Cardiac fibroblast (primary cell): Measurements from ENCODE around the gene MCTP2.

ENCODE experiments used
- DNase-seq, 2 donors: peaks; one replicate each; pipeline versions ENCODE4 v3.0.0 to v3.0.0-alpha.2; 2010; ENCODE audit warnings: low read depth in 2 of 2
- H3K4me3 ChIP-seq, 2 donors: replicated peaks in 1 of 2; 1 replicate in 1 of 2; 2 replicates in 1 of 2; pipeline ENCODE4 v1.5.1; 2011; ENCODE audit warnings: low read depth in 2 of 2, low read length in 2 of 2, mild to moderate bottlenecking in 2 of 2, moderate library complexity in 1 of 2
- TF ChIP-seq, protein P1 (sequence below): IDR thresholded peaks from one replicate; pipeline ENCODE4 v1.5.1; 2011; ENCODE audit warnings: low read depth, mild to moderate bottlenecking, low read length, inconsistent platforms

The MCTP2 gene

DNA sequence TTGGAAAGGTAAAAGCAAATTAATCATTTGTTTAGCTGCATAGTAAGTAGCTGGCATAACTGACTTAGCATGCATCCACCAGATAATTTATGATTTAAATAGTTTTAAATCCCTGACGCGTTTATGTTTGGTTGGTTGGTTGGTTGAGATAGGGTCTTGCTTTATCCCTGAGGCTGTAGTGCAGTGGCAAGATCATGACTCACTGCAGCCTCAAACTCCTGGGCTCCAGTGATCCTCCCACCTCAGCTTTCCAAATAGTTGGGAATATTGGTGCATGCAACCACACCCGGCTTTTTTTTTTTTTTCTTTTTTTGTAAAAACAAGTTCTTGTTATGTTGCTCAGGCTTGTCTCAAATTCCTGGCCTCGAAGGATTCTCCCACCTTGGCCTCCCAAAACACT, 263.4 kb downstream of the MCTP2 start:
- no peak overlapping the region for H3K4me3 ChIP-seq
- DNase-seq = no peak

DNA sequence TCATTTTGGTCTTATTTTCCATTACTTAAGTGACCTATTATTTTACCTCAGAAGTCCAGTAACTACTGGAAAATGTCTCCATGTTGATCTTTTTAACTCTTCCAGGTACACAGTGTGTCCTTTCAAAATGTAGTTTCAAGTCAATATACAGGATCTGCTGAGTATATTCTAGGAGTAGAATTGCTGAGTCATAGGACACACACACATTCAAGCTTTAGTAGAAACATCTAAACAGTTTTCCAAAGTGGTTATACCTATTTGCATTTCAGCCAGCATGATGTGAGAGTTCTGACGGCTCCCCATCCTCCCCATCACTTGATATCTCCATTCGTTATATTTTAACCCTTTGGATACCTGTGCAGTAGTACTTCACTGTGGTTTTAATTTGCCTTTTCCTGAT, 271.9 kb downstream of the MCTP2 start:
- DNase-seq = no peak
- H3K4me3 ChIP-seq = no peak overlapping the region
- TF ChIP-seq, protein P1, sequence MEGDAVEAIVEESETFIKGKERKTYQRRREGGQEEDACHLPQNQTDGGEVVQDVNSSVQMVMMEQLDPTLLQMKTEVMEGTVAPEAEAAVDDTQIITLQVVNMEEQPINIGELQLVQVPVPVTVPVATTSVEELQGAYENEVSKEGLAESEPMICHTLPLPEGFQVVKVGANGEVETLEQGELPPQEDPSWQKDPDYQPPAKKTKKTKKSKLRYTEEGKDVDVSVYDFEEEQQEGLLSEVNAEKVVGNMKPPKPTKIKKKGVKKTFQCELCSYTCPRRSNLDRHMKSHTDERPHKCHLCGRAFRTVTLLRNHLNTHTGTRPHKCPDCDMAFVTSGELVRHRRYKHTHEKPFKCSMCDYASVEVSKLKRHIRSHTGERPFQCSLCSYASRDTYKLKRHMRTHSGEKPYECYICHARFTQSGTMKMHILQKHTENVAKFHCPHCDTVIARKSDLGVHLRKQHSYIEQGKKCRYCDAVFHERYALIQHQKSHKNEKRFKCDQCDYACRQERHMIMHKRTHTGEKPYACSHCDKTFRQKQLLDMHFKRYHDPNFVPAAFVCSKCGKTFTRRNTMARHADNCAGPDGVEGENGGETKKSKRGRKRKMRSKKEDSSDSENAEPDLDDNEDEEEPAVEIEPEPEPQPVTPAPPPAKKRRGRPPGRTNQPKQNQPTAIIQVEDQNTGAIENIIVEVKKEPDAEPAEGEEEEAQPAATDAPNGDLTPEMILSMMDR = no peak

More for the DNA sequence above, 263.4 kb downstream of the MCTP2 start:
- TF ChIP-seq, protein P1 = no peak

DNA sequence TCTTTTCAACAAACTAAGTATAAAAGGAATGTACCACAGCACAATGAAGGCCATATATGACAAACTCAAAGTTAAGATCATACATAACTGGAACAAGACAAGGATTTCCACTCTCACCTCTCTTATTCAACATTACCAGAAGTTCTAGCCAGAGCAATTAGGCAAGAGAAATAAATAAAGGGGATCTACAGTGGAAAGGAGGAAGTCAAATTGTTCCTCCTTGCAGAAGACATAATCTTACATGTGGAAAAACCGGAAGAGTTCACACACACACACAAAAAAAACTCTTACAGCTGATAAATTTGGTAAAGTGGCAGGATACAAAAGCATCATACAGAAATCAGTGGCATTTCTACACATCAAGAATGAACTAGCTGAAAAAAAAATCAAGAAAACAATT, 277.9 kb downstream of the MCTP2 start:
- DNase-seq = no peak
- TF ChIP-seq, protein P1 = no peak
- no peak overlapping the region for H3K4me3 ChIP-seq

DNA sequence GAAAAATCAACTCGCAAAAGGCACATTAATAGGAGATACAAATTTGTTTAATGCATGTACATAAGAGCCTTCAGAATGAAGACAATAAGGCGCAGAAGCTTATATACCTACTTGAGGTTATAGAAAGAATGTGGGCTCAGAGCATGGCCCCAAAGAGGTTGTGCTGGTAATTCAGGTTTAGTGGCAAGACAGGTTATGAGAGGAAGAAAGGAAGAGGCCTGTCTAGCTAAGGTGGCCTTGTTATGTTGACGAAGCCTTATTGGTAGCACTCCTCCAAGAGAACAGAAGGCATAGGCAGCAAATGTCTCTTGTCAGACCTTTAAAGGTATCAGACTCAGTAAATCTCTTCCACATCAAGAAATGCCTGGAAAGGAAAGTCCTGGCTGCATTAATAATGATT, 290.8 kb downstream of the MCTP2 start:
- no peak for DNase-seq
- TF ChIP-seq, protein P1 = no peak

DNA sequence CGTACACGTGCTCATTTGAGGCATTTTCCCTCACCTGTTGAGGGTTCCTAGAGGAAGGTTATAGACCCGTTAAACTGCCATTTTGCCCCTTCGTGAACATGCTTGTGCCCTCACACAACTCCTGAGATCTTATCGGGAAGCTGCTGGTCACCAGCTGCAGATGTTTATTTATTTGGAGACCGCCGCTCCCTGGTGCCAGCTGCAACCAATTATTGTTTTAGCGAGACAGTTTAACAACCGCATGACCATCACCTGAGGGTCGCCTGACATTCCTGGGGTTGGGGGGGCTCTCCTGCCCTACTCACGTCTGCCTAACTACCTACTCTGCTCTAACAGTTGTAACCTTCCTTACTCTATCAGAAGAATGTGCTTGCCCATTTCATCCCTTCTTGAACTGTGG, 292.5 kb downstream of the MCTP2 start:
- no peak overlapping the region for H3K4me3 ChIP-seq
- no peak for DNase-seq
- TF ChIP-seq, protein P1 = no peak

More for the DNA sequence above, 290.8 kb downstream of the MCTP2 start:
- H3K4me3 ChIP-seq = no peak overlapping the region

DNA sequence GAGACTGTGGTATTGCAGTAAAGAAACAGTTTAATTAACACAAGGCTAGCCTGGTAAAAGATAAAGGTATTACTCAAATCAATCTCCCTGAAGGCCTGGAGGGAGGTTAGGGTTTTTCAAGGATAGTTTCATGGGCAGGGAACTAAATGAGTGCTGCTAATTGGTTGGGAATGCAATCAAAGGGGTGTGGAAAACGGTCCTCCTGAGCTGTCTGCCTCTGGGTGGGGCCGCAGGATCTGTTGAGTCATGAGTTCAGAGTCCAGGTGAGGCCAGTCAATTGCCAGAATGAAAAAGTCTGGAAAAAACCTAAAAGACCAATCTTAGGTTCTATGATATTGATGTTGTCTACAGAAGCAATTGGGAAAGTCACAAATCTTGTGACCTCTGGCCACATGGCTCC, 293.2 kb downstream of the MCTP2 start:
- H3K4me3 ChIP-seq = no peak overlapping the region
- TF ChIP-seq, protein P1 = no peak
- DNase-seq = no peak

DNA sequence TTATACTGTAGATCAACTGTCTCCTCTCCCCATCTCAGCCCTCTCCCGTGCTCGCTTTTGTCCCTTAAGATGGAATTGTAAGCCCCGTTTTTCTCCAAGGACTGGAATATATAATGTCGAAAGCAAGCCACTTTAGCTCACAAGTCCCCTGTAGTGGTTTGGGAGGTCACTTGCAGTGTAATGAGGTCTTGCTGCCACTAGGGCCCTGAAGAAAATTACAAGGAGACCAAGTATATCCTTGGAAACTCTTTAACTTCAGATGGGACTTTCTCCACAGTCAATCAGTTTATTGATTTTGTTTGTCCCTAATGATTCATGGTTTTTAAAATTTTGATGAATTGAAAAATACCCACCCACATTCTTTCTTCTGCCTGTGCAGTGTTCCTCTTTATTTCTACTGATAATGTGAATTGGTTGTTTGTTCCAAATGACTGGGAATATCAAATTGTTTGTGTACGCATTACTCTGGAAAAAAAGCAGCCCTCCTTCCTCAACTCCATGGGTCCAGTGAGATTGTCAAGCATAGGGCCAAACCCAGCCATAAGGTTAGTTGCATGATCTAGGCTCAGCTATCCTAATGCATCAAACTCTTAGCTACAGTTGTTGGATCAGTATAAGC, 294.8 kb downstream of the MCTP2 start:
- TF ChIP-seq, protein P1 = peak; percentile 28
- DNase-seq = no peak
- H3K4me3 ChIP-seq = no peak overlapping the region
